ENCODE measurements around the gene PIGO.
A peak's percentile ranks its signal among the peaks of the same experiment; 100 is the strongest.

PIGO gene

DNA sequence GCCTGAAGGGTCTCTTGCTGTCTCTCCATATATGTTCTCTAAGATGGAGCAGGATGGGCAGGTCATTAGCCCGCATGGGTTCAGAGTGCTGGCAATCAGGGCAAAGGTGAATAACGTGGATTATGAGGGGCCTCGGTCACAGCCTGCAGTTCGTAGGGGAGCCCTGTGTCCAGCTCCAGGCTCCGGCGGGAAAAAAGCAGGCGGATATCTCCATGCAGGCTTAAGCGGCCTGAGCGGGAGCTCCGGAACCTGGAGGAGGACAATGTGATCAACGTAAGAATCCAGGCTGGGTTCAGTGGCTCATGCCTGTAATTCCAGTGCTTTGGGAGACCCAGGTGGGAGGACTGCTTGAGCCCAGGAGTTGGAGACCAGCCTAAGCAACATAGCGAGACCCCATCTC is 8.7 kb upstream of the PIGO start:
- no peak overlapping the region for H3K27ac ChIP-seq
- no peak for TF ChIP-seq ZFX (IDR thresholded peaks at IDR 0.05)
- no peak for TF ChIP-seq CTCF (conservative IDR thresholded peaks at IDR 0.05)

DNA sequence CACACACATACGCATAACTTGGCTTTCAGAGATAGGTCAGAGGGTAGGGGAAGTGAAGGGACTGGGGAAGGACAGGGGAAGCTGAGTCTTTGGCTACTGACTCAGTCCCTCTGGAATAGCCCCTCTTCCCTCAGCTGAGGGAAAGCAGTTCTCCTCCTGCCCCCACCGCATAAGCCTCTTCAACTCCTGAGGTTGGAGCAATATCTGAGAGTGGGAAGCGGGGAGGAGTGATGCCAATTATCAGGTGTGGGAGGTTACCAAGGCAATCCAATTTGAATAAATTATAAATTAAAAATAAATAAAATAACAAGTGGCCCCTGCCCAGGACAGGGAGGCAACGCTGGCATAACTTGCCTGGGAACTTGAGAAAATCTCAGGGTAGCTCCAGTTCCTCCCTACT is 8.2 kb upstream of the PIGO start:
- no peak overlapping the region for H3K27ac ChIP-seq
- TF ChIP-seq CTCF (conservative IDR thresholded peaks at IDR 0.05) = no peak
- no peak for TF ChIP-seq ZFX (IDR thresholded peaks at IDR 0.05)

GRCh38 chr9:35103660-35104191 is 7.3 kb upstream of the PIGO start:
- H3K27ac ChIP-seq = peak overlapping the region; percentile 85
- TF ChIP-seq ZFX (IDR thresholded peaks at IDR 0.05) (no peak), CTCF (conservative IDR thresholded peaks at IDR 0.05) (no peak)

DNA sequence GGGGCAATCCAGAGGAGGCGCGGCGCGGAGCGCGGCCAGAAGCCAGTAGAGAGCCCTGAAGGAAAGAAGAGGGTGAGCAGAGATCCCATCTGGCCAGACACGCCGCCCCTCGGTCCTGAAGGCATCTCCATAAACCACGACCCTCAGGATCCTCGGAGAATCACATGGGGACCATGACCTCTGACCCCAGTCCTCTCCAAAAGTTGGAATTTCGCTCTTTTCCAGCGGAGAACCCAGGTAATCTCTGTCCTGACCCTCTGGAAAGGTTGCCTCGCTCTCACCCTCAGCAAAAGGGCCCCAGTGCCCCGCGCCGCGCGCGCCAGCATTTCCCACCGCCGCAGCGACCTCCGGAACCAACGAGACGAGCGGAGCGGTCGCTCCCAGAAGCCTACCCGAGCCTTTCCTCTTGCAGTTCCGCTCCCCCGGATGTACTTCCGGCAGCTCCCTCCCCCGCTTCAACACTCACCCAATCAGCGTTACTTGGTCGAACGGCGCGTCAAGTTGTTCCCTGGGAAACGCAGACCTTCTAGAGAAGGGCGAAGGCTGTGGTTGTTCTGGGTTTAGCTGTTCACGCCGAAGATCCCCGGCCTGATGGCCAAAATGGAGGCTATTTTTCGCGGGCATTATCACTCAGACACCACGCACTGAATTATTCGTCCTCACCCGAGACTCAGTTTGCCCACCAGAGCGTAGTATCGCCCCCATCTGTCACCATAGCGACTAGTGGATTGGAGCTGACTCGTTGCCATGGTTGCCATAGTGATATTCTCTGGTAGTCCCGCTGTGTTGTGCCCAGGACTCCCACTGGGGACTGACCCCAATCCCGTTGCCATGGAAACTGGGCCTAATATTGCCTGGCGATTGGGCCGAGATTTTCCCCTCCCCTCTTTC is 6.6 kb upstream of the PIGO start, which contains the start of gene STOML2:
Gene STOML2, minus strand, starts transcription at position 363 of the 891 bp plus-strand sequence. Its CDS starts 37 bp downstream, at position 326.
- no peak for TF ChIP-seq CTCF (conservative IDR thresholded peaks at IDR 0.05)
- peak; percentile 71; the same call in 1 of the 2 replicates for TF ChIP-seq ZFX (IDR thresholded peaks at IDR 0.05)
- H3K27ac ChIP-seq = peak within 1 kb of the TSS; percentile 85

DNA sequence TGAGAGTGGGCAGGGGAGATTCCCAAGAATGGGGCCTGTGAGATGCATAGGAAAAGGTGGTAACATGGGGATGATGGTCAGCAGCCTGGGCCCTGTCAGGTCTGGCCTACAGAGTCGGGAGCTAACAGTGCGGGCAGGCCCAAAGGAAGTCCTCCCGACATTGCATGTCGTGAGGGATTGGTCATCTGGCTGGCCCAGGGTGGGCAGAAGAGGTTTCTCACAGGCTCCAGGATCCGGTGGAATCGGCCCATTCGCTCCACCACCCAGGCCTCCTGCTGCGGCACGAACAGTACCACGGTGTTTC is 6.0 kb upstream of the PIGO start:
- TF ChIP-seq ZFX (IDR thresholded peaks at IDR 0.05) (peak; percentile 88; the same call in 1 of the 2 replicates), CTCF (conservative IDR thresholded peaks at IDR 0.05) (no peak)
- H3K27ac ChIP-seq = peak overlapping the region; percentile 85

DNA sequence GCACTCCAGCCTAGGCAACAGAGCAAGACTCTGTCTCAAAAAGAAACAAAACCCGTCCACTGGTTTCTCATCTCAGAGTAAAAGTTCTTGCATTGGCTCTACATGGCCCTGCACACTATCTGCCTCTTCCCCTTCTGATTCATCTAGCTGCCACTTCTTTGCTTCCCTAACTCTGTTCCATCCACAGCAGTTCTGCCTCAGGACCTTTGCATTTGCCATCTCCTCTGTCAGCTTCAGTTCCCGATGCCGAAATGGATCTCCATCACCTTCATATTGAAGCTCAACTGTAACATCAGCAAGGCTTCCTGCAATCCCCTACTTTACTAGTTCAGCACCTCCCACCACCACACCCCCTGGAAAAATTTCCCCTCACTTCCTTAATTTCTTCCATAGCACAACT is 1.2 kb upstream of the PIGO start:
- no peak overlapping the region for H3K27ac ChIP-seq

More for the DNA sequence above, 1.2 kb upstream of the PIGO start:
- no peak for TF ChIP-seq CTCF (conservative IDR thresholded peaks at IDR 0.05)
- TF ChIP-seq ZFX (IDR thresholded peaks at IDR 0.05) = no peak
